HepG2 (cell line): ENCODE results near the gene ACAA2. TPM values are rescaled to one million over a fixed set of nuclear protein-coding genes. Genes with fewer than 3 reads are reported as not detected.

Experiments used
- ATAC-seq: fragments of 200-7000 bp; cut with Tn5 transposase; 3 replicates; pipeline ENCODE4 v1.9.1; 2020; ENCODE audit warnings: mild to moderate bottlenecking, moderate library complexity
- BruUV-seq: library from RNA; stranded (reverse); fragments of 400-500 nt; replicated peaks from 2 replicates; lab custom pipeline; 2021; lab: Mats Ljungman, UMichigan
- CTCF ChIA-PET: fragments of 300-600 bp; formaldehyde crosslinking; extraction: SDS; loops from one replicate; lab custom pipeline; 2021; ENCODE audit warnings: low total read pairs, inconsistent platforms, low intra/inter-chr PET ratio; lab: Yijun Ruan, JAX
- POLR2A ChIA-PET: fragments of 350-600 bp; sonication (Branson Sonifier 250); formaldehyde crosslinking; loops from one replicate; lab custom pipeline; 2020; ENCODE audit warnings: antibody characterized with exemption, inconsistent platforms; lab: Yijun Ruan, JAX
- DNase-seq: peaks from one replicate; pipeline ENCODE4 v3.0.0-alpha.2; 2015; ENCODE audit warnings: low spot score
- FAIRE-seq: peaks from 3 replicates; lab custom pipeline; 2011; peaks lifted over from hg19 to GRCh38; lab: Jason Lieb, UNC
- H2AFZ ChIP-seq: one replicate; pipeline ENCODE4 v1.6.1; 2011; ENCODE audit warnings: low read length, inconsistent platforms
- H3K27ac ChIP-seq: fragments of 300-600 bp; 3 replicates; pipeline ENCODE4 v1.8.0; 2011; ENCODE audit warnings: mixed run types, mild to moderate bottlenecking, mixed read lengths, low read length, inconsistent platforms; ENCODE audit not compliant: insufficient read depth; ENCODE audit errors: extremely low read length
- H3K27me3 ChIP-seq, 2 experiments: fragments of 200-600 bp in 1 of 2; 2 replicates in 1 of 2; 3 replicates in 1 of 2; pipeline versions ENCODE4 v1.6.0 to v1.8.0; 2011; ENCODE audit warnings: low read length in 2 of 2, mild to moderate bottlenecking in 2 of 2, moderate library complexity in 2 of 2, inconsistent platforms in 1 of 2; ENCODE audit not compliant: insufficient read depth in 2 of 2, control insufficient read depth in 1 of 2
- H3K36me3 ChIP-seq, 2 experiments: fragments of 200-600 bp in 1 of 2; replicated peaks in 1 of 2; 2 replicates in 1 of 2; 3 replicates in 1 of 2; pipeline versions ENCODE4 v1.5.1 to v1.8.0; 2011; ENCODE audit warnings: low read length in 2 of 2, inconsistent platforms in 1 of 2; ENCODE audit not compliant: insufficient read depth in 2 of 2, control insufficient read depth in 1 of 2
- H3K4me1 ChIP-seq: 2 replicates; pipeline ENCODE4 v1.5.1; 2012; ENCODE audit warnings: low read length, inconsistent platforms; ENCODE audit not compliant: insufficient read depth
- H3K4me2 ChIP-seq: 2 replicates; pipeline ENCODE4 v1.6.0; 2011; ENCODE audit warnings: low read depth, low read length, inconsistent platforms
- H3K4me3 ChIP-seq, 3 experiments: fragments of 200-600 bp in 1 of 3; sonication (generic), shearing (Covaris generic) in 1 of 3; replicated peaks in 1 of 3; 2 replicates each; pipeline ENCODE4 v1.5.1; 2011 to 2016; ENCODE audit warnings: low read length in 3 of 3, inconsistent platforms in 2 of 3, low read depth in 2 of 3, mild to moderate bottlenecking in 2 of 3, control low read depth in 1 of 3, mixed read lengths in 1 of 3; ENCODE audit not compliant: insufficient read depth in 1 of 3
- H3K79me2 ChIP-seq: one replicate; pipeline ENCODE4 v1.6.1; 2011; ENCODE audit warnings: low read length, inconsistent platforms; ENCODE audit not compliant: insufficient read depth
- H3K9ac ChIP-seq: 2 replicates; pipeline ENCODE4 v1.6.0; 2011; ENCODE audit warnings: mild to moderate bottlenecking, low read depth, low read length, inconsistent platforms; ENCODE audit not compliant: insufficient read depth
- H3K9me3 ChIP-seq: 2 replicates; pipeline ENCODE4 v1.5.1; 2012; ENCODE audit warnings: mild to moderate bottlenecking, low read length
- H4K20me1 ChIP-seq: 2 replicates; pipeline ENCODE4 v1.6.0; 2011; ENCODE audit warnings: inconsistent platforms, mild to moderate bottlenecking, low read length, moderate library complexity; ENCODE audit not compliant: insufficient read depth
- AKAP8 ChIP-seq: sonication (generic); formaldehyde crosslinking; IDR thresholded peaks from 2 replicates; pipeline ENCODE4 v1.5.1; 2020; ENCODE audit warnings: mild to moderate bottlenecking, missing genetic modification reagents
- ATF7-NPFF ChIP-seq: sonication (generic); formaldehyde crosslinking; IDR thresholded peaks from 2 replicates; pipeline ENCODE4 v1.8.1; 2023; ENCODE audit warnings: mild to moderate bottlenecking, low read depth, missing genetic modification reagents, moderate library complexity
- GABPA ChIP-seq, 2 experiments: IDR thresholded peaks; 2 replicates each; pipeline ENCODE4 v1.6.1; 2011 to 2016; ENCODE audit warnings: low read depth in 2 of 2, low read length in 1 of 2, missing biosample characterization in 1 of 2, missing genetic modification characterization in 1 of 2
- ISL2 ChIP-seq: sonication (generic); formaldehyde crosslinking; IDR thresholded peaks from 2 replicates; pipeline ENCODE4 v1.5.0; 2020; ENCODE audit warnings: missing genetic modification reagents
- NPAS2 ChIP-seq: sonication (generic); formaldehyde crosslinking; IDR thresholded peaks from 2 replicates; pipeline ENCODE4 v1.8.0; 2022; ENCODE audit warnings: mild to moderate bottlenecking, missing genetic modification reagents, borderline replicate concordance
- ZNF530 ChIP-seq: sonication (generic); formaldehyde crosslinking; IDR thresholded peaks from 2 replicates; pipeline ENCODE4 v1.5.0; 2020; ENCODE audit warnings: low read depth, mild to moderate bottlenecking, missing genetic modification reagents
- ZNF567 ChIP-seq: sonication (generic); formaldehyde crosslinking; IDR thresholded peaks from 2 replicates; pipeline ENCODE4 v1.8.1; 2023; ENCODE audit warnings: mild to moderate bottlenecking, missing genetic modification reagents, borderline replicate concordance
- ZNF614 ChIP-seq: IDR thresholded peaks from 2 replicates; pipeline ENCODE4 v1.6.1; 2018; ENCODE audit warnings: missing biosample characterization, missing genetic modification reagents, inconsistent platforms, borderline replicate concordance
- ZSCAN20 ChIP-seq: sonication (generic); formaldehyde crosslinking; IDR thresholded peaks from 2 replicates; pipeline ENCODE4 v1.4.0; 2020; ENCODE audit warnings: missing genetic modification reagents, mild to moderate bottlenecking, borderline replicate concordance
- WGBS: methylation state at CpG from one replicate; pipeline ENCODE4 v1.1.6; 2017; ENCODE audit warnings: low lambda C conversion rate; 5-methylcytosine and 5-hydroxymethylcytosine counted together
- in situ Hi-C: cut with HindIII; loops from 2 replicates; pipeline ENCODE4 v1.10.0; 2017; ENCODE audit warnings: low pct_unique_long_range_greater_than_20kb; ENCODE audit not compliant: extremely low pct_ligation_motif_present
- intact Hi-C: fragments of 100-400 bp; cut with micrococcal nuclease; formaldehyde crosslinking; loops from one replicate; pipeline ENCODE4 v1.10.0; 2022; ENCODE audit not compliant: unreplicated experiment
- polyA plus RNA-seq, 8 experiments: library from polyadenylated mRNA; depleted of rRNA in 3 of 8; stranded (reverse) in 7 of 8; unstranded in 1 of 8; fragments of >200 nt; fragmentation: Illumina TruSeq in 4 of 8; extraction: Trizol in 4 of 8; gene quantifications; 2 replicates each; pipeline versions ENCODE4 v1.2.1 to v1.2.3, GENCODE V29; 2011 to 2016; ENCODE audit warnings: low read depth in 4 of 8, missing spikeins in 1 of 8, mixed read lengths in 1 of 8; ENCODE audit not compliant: insufficient read depth in 1 of 8
- total RNA-seq, 5 experiments: library from RNA; depleted of rRNA; stranded (reverse); fragments of >200 nt; fragmentation: Illumina TruSeq; extraction: Trizol; gene quantifications; 2 replicates each; pipeline ENCODE4 v1.2.3, GENCODE V29; 2016; ENCODE audit warnings: low read depth in 1 of 5
- TF ChIP-seq, protein P1 (sequence below): sonication (generic); formaldehyde crosslinking; IDR thresholded peaks from 2 replicates; pipeline ENCODE4 v1.8.0; 2022; ENCODE audit warnings: mild to moderate bottlenecking, missing genetic modification reagents; ENCODE audit not compliant: insufficient replicate concordance
- TF ChIP-seq, protein P2 (sequence below): sonication (generic); formaldehyde crosslinking; IDR thresholded peaks from 2 replicates; pipeline ENCODE4 v1.4.0; 2020; ENCODE audit warnings: mild to moderate bottlenecking, missing genetic modification reagents
- TF ChIP-seq, protein P3 (sequence below): sonication (generic); formaldehyde crosslinking; IDR thresholded peaks from 2 replicates; pipeline ENCODE4 v1.4.0; 2020; ENCODE audit warnings: mild to moderate bottlenecking, missing genetic modification reagents

ACAA2 gene
- total and polyA plus RNA-seq, 2 of the 13 experiments (the other 11 are each of a cell fraction or from before 2014, with no cell fraction given), result 51.6 to 182 TPM

DNA sequence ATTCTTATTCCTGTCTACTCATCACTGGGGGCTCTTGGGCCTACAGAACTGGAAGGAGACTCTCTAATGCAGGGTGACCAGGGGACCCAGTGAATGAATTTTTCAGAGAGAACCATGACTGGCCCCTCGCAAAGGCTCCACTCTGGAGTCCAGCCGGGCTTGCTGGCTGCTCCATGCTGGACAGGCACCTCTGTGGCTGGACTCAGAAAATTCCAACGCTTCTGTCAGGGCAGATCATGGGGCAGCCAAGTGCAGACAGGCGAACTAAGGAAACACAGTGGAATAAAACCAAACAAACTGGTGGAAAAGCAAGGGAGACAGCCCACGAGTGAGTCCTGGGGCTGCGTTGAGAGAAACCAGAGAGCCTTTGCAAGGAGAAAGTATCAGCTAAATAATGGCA, 57.2 kb downstream of the ACAA2 start:
- ChIA-PET CTCF (no interaction called here), POLR2A (no interaction called here)
- FAIRE-seq (no peak), DNase-seq (no peak), ATAC-seq (peak; percentile 48)
- Histone ChIP-seq H3K27me3 (peaks cover 1 to 14% of the 10 kb centered on the region in 2 experiments; a peak in 4 of 5 replicates), H3K4me3 (no peak overlapping the region), H3K4me1 (peaks cover 15% of the 10 kb centered on the region), H3K9ac (no peak overlapping the region), H3K27ac (no peak overlapping the region), H3K36me3 (no peaks in the 10 kb centered on the region), H3K79me2 (no peaks in the 10 kb centered on the region), H3K9me3 (no peaks in the 10 kb centered on the region), H4K20me1 (no peaks in the 10 kb centered on the region), H2AFZ (no peak overlapping the region), H3K4me2 (no peak overlapping the region)
- in situ Hi-C loops (no loop called here), intact Hi-C loops (no loop called here)
- WGBS, result 48% methylated on average over 5 of the region's 6 CpGs
- TF ChIP-seq ZSCAN20 (CRISPR knock-in tag) (no peak), ZNF614 (CRISPR knock-in tag) (no peak), NPAS2 (CRISPR knock-in tag) (no peak), GABPA (IDR thresholded peaks at IDR 0.05; ENCODE audit: low read depth, low read length) (no peak), GABPA (CRISPR knock-in tag; IDR thresholded peaks at IDR 0.05; ENCODE audit: low read depth) (no peak), ZNF530 (CRISPR knock-in tag) (no peak), ISL2 (no peak), ATF7-NPFF (CRISPR knock-in tag) (no peak), AKAP8 (CRISPR knock-in tag) (no peak), ZNF567 (no peak)
- TF ChIP-seq, protein P1, sequence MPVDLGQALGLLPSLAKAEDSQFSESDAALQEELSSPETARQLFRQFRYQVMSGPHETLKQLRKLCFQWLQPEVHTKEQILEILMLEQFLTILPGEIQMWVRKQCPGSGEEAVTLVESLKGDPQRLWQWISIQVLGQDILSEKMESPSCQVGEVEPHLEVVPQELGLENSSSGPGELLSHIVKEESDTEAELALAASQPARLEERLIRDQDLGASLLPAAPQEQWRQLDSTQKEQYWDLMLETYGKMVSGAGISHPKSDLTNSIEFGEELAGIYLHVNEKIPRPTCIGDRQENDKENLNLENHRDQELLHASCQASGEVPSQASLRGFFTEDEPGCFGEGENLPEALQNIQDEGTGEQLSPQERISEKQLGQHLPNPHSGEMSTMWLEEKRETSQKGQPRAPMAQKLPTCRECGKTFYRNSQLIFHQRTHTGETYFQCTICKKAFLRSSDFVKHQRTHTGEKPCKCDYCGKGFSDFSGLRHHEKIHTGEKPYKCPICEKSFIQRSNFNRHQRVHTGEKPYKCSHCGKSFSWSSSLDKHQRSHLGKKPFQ (CRISPR knock-in tag), result no peak
- TF ChIP-seq, protein P2, sequence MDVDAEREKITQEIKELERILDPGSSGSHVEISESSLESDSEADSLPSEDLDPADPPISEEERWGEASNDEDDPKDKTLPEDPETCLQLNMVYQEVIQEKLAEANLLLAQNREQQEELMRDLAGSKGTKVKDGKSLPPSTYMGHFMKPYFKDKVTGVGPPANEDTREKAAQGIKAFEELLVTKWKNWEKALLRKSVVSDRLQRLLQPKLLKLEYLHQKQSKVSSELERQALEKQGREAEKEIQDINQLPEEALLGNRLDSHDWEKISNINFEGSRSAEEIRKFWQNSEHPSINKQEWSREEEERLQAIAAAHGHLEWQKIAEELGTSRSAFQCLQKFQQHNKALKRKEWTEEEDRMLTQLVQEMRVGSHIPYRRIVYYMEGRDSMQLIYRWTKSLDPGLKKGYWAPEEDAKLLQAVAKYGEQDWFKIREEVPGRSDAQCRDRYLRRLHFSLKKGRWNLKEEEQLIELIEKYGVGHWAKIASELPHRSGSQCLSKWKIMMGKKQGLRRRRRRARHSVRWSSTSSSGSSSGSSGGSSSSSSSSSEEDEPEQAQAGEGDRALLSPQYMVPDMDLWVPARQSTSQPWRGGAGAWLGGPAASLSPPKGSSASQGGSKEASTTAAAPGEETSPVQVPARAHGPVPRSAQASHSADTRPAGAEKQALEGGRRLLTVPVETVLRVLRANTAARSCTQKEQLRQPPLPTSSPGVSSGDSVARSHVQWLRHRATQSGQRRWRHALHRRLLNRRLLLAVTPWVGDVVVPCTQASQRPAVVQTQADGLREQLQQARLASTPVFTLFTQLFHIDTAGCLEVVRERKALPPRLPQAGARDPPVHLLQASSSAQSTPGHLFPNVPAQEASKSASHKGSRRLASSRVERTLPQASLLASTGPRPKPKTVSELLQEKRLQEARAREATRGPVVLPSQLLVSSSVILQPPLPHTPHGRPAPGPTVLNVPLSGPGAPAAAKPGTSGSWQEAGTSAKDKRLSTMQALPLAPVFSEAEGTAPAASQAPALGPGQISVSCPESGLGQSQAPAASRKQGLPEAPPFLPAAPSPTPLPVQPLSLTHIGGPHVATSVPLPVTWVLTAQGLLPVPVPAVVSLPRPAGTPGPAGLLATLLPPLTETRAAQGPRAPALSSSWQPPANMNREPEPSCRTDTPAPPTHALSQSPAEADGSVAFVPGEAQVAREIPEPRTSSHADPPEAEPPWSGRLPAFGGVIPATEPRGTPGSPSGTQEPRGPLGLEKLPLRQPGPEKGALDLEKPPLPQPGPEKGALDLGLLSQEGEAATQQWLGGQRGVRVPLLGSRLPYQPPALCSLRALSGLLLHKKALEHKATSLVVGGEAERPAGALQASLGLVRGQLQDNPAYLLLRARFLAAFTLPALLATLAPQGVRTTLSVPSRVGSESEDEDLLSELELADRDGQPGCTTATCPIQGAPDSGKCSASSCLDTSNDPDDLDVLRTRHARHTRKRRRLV (CRISPR knock-in tag), result no peak
- TF ChIP-seq, protein P3, sequence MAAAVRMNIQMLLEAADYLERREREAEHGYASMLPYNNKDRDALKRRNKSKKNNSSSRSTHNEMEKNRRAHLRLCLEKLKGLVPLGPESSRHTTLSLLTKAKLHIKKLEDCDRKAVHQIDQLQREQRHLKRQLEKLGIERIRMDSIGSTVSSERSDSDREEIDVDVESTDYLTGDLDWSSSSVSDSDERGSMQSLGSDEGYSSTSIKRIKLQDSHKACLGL, result no peak
- BruUV-seq, result no TSS peak
